HEK293 (cell line): ENCODE data around the gene MAP4K5.
A peak's percentile ranks its signal among the peaks of the same experiment; 100 is the strongest.

Experiments
- CTCF ChIA-PET: fragments of 350-600 bp; formaldehyde crosslinking; extraction: SDS; loops from one replicate; lab custom pipeline; 2021; ENCODE audit warnings: antibody characterized with exemption; lab: Yijun Ruan, JAX
- POLR2A ChIA-PET: fragments of 300-600 bp; formaldehyde crosslinking; extraction: SDS; loops from one replicate; lab custom pipeline; 2020; ENCODE audit warnings: antibody characterized with exemption, inconsistent platforms; lab: Yijun Ruan, JAX
- H3K27ac ChIP-seq: fragments of 200-500 bp; sonication (Bioruptor generic); 2 replicates; pipeline ENCODE4 v1.5.1; 2014; ENCODE audit warnings: low read depth, low read length, control low read depth, inconsistent platforms; ENCODE audit errors: extremely low read depth
- H3K36me3 ChIP-seq, 2 experiments: fragments of 200-500 bp in 1 of 2; sonication (Bioruptor generic) in 1 of 2; 1 replicate in 1 of 2; 2 replicates in 1 of 2; pipeline ENCODE4 v1.5.1; 2014 to 2017; ENCODE audit warnings: inconsistent platforms in 2 of 2, low read length in 2 of 2; ENCODE audit not compliant: control insufficient read depth in 2 of 2, insufficient read depth in 1 of 2
- H3K4me1 ChIP-seq: fragments of 200-500 bp; sonication (Bioruptor generic); 2 replicates; pipeline ENCODE4 v1.5.1; 2014; ENCODE audit warnings: mild to moderate bottlenecking, low read length, inconsistent platforms; ENCODE audit not compliant: control insufficient read depth, insufficient read depth
- H3K4me3 ChIP-seq: 2 replicates; pipeline ENCODE4 v1.5.1; 2011; ENCODE audit warnings: low read depth, mild to moderate bottlenecking, control low read depth, low read length, moderate library complexity
- H3K9me3 ChIP-seq: fragments of 200-500 bp; sonication (Bioruptor generic); 2 replicates; pipeline ENCODE4 v1.5.1; 2014; ENCODE audit warnings: low read depth, low read length, inconsistent platforms; ENCODE audit not compliant: control insufficient read depth, insufficient read depth
- BCL11B ChIP-seq: fragments of 450-650 bp; formaldehyde crosslinking; IDR thresholded peaks from 2 replicates; pipeline ENCODE4 v1.5.1; 2016; ENCODE audit warnings: low read depth, missing biosample characterization, missing genetic modification characterization
- GLIS2 ChIP-seq: fragments of 450-650 bp; formaldehyde crosslinking; IDR thresholded peaks from 2 replicates; pipeline ENCODE4 v1.5.1; 2016; ENCODE audit warnings: missing biosample characterization, missing genetic modification characterization
- KLF1 ChIP-seq: fragments of 450-650 bp; formaldehyde crosslinking; IDR thresholded peaks from 2 replicates; pipeline ENCODE4 v1.5.1; 2016; ENCODE audit warnings: missing biosample characterization, missing genetic modification characterization
- PRDM1 ChIP-seq: fragments of 450-650 bp; formaldehyde crosslinking; IDR thresholded peaks from 2 replicates; pipeline ENCODE4; 2016; ENCODE audit warnings: missing biosample characterization, missing genetic modification characterization
- PRDM10 ChIP-seq: fragments of 450-650 bp; formaldehyde crosslinking; IDR thresholded peaks from 2 replicates; pipeline ENCODE4 v1.5.1; 2016; ENCODE audit warnings: missing biosample characterization, missing genetic modification characterization
- SCRT1 ChIP-seq: fragments of 450-650 bp; formaldehyde crosslinking; IDR thresholded peaks from 2 replicates; pipeline ENCODE4 v1.5.1; 2016; ENCODE audit warnings: missing biosample characterization, missing genetic modification characterization, borderline replicate concordance
- SP2 ChIP-seq: fragments of 450-650 bp; formaldehyde crosslinking; IDR thresholded peaks from 2 replicates; pipeline ENCODE4 v1.5.1; 2016; ENCODE audit warnings: missing biosample characterization, missing genetic modification characterization
- ZBTB1 ChIP-seq: fragments of 450-650 bp; formaldehyde crosslinking; IDR thresholded peaks from 2 replicates; pipeline ENCODE4 v1.5.1; 2016; ENCODE audit warnings: missing biosample characterization, missing genetic modification characterization
- ZBTB10 ChIP-seq: fragments of 450-650 bp; formaldehyde crosslinking; IDR thresholded peaks from 2 replicates; pipeline ENCODE4 v1.5.1; 2016; ENCODE audit warnings: missing biosample characterization, missing genetic modification characterization
- ZBTB17 ChIP-seq: fragments of 450-650 bp; formaldehyde crosslinking; IDR thresholded peaks from 2 replicates; pipeline ENCODE4 v1.5.1; 2016; ENCODE audit warnings: missing biosample characterization, missing genetic modification characterization
- ZNF155 ChIP-seq: fragments of 450-650 bp; formaldehyde crosslinking; IDR thresholded peaks from 2 replicates; pipeline ENCODE4 v1.5.1; 2016; ENCODE audit warnings: missing biosample characterization, missing genetic modification characterization
- ZNF221 ChIP-seq: fragments of 450-650 bp; formaldehyde crosslinking; IDR thresholded peaks from 2 replicates; pipeline ENCODE4 v1.5.1; 2017; ENCODE audit warnings: missing biosample characterization, missing genetic modification characterization, borderline replicate concordance
- ZNF292 ChIP-seq: fragments of 450-650 bp; formaldehyde crosslinking; IDR thresholded peaks from 2 replicates; pipeline ENCODE4 v1.5.1; 2016; ENCODE audit warnings: low read depth, missing biosample characterization, missing genetic modification characterization, borderline replicate concordance
- ZNF341 ChIP-seq: fragments of 450-650 bp; formaldehyde crosslinking; IDR thresholded peaks from 2 replicates; pipeline ENCODE4; 2016; ENCODE audit warnings: low read depth, missing biosample characterization, missing genetic modification characterization
- ZNF404 ChIP-seq: fragments of 450-650 bp; formaldehyde crosslinking; IDR thresholded peaks from 2 replicates; pipeline ENCODE4 v1.5.1; 2017; ENCODE audit warnings: missing biosample characterization, missing genetic modification characterization
- ZNF518A ChIP-seq: fragments of 450-650 bp; formaldehyde crosslinking; conservative IDR thresholded peaks from 2 replicates; pipeline ENCODE4 v1.5.1; 2016; ENCODE audit warnings: low read depth, missing biosample characterization, missing genetic modification characterization
- ZNF626 ChIP-seq: fragments of 450-650 bp; sonication (Bioruptor Pico); formaldehyde crosslinking; IDR thresholded peaks from 2 replicates; pipeline ENCODE4 v1.5.1; 2018; ENCODE audit warnings: missing biosample characterization, missing genetic modification characterization, inconsistent platforms
- ZNF660 ChIP-seq: fragments of 450-650 bp; IDR thresholded peaks from 2 replicates; pipeline ENCODE4 v1.5.1; 2018; ENCODE audit warnings: missing biosample characterization, mild to moderate bottlenecking, missing genetic modification characterization
- ZNF707 ChIP-seq: fragments of 450-650 bp; formaldehyde crosslinking; IDR thresholded peaks from 2 replicates; pipeline ENCODE4 v1.5.1; 2016; ENCODE audit warnings: missing biosample characterization, missing genetic modification characterization
- ZNF768 ChIP-seq: fragments of 450-650 bp; formaldehyde crosslinking; IDR thresholded peaks from 2 replicates; pipeline ENCODE4 v1.5.1; 2018; ENCODE audit warnings: missing biosample characterization, mild to moderate bottlenecking, missing genetic modification characterization
- ZNF777 ChIP-seq: fragments of 450-650 bp; formaldehyde crosslinking; IDR thresholded peaks from 2 replicates; pipeline ENCODE4 v1.5.1; 2017; ENCODE audit warnings: missing biosample characterization, missing genetic modification characterization, borderline replicate concordance
- ZNF837 ChIP-seq: fragments of 450-650 bp; formaldehyde crosslinking; IDR thresholded peaks from 2 replicates; pipeline ENCODE4 v1.5.1; 2016; ENCODE audit warnings: missing biosample characterization, missing genetic modification characterization
- TF ChIP-seq, protein P1 (sequence below): fragments of 450-650 bp; formaldehyde crosslinking; IDR thresholded peaks from 2 replicates; pipeline ENCODE4 v1.5.1; 2016; ENCODE audit warnings: missing biosample characterization, missing genetic modification characterization, low read depth

Gene MAP4K5

GRCh38 chr14:50560931-50561285 lies 28.5 kb upstream of the MAP4K5 start (continued):
- peak; percentile 88; the same call in 1 of the 2 replicates for TF ChIP-seq ZBTB1 (tag by site-specific recombination)
- TF ChIP-seq, protein P1, sequence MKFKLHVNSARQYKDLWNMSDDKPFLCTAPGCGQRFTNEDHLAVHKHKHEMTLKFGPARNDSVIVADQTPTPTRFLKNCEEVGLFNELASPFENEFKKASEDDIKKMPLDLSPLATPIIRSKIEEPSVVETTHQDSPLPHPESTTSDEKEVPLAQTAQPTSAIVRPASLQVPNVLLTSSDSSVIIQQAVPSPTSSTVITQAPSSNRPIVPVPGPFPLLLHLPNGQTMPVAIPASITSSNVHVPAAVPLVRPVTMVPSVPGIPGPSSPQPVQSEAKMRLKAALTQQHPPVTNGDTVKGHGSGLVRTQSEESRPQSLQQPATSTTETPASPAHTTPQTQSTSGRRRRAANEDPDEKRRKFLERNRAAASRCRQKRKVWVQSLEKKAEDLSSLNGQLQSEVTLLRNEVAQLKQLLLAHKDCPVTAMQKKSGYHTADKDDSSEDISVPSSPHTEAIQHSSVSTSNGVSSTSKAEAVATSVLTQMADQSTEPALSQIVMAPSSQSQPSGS (tag by site-specific recombination): no peak
- no peak; the same call in 1 of the 2 replicates for TF ChIP-seq GLIS2 (tag by site-specific recombination)
- no peak for TF ChIP-seq ZNF777 (tag by site-specific recombination)
- 0 out of 2 replicates have a peak, but pooled peaks have one; percentile 17 for TF ChIP-seq ZBTB17 (tag by site-specific recombination)
- peak; percentile 71 for TF ChIP-seq SP2 (tag by site-specific recombination)
- no peak for TF ChIP-seq ZNF341
- TF ChIP-seq ZNF626 (tag by site-specific recombination): no peak

DNA sequence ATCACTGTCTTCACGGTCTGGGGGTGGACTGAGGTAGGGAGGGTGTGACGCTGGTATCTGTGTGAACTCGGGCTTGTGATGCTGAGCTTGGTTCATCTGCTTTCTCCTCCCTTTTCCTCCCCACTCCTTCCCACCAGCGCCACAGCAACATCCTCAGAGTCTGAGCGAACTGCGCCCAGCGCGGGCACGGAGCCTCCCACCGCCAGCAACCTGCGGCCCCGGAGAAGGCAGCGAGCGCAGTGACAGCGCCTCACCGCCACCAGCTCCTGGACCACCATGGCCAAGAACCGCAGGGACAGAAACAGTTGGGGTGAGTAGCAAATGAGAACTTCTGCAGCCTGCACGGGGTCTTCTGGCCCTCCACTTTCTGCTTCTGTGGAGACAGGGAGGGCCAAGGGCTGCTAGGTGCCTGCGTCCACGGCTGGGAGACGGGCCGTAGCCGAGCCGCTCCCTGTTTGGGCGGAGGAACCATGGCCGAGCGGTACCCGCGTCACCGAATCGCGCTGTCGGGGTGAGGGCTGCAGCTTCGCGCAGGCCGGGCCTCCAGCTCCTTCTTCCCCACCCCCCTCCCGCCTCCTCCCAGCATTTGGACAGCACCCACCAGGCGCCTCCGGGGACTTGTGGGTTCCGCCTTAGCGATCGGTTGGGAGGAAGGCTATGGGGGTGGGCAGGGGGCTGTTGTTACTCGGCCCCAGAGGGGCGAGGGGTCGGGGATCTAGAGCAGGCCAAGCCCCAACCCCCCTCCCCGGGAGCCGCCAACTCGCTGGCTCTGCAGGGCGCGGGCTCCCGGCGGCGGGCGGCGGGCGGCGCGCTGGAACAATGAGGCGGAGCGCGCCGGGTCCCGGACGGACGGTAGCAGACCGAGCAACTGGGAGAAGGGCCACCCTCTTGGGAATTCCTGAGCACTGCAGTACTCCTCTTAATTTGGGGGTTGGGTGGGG lies 27.9 kb upstream of the MAP4K5 start, which contains the start of gene ATL1:
ATL1 (plus strand) TSS at position 156 of the 941 bp plus-strand sequence; CDS start at position 277, 121 bp downstream.
- peak within 1 kb of the TSS; percentile 77 for H3K4me3 ChIP-seq
- POLR2A ChIA-PET: interaction anchor here (0.5 to 1.4 kb wide), 5 partner anchors 20 to 108 kb away, joined by 3 to 6 read pairs (median 3); partner anchors contain the start of gene SAV1
- peaks cover 15% of the 10 kb centered on the region for H3K4me1 ChIP-seq
- no peaks in the 10 kb centered on the region for H3K36me3 ChIP-seq
- H3K27ac ChIP-seq: peak within 1 kb of the TSS; percentile 88
- CTCF ChIA-PET: interaction anchor here (0.6 to 1.7 kb wide), 4 partner anchors 17 to 423 kb away, joined by 3 to 12 read pairs (median 6); no protein-coding TSS in a partner anchor
- H3K9me3 ChIP-seq: no peaks in the 10 kb centered on the region
- no peak for TF ChIP-seq BCL11B (tag by site-specific recombination)
- TF ChIP-seq PRDM10 (tag by site-specific recombination): peak; percentile 64
- TF ChIP-seq ZNF155: no peak
- no peak for TF ChIP-seq SCRT1 (tag by site-specific recombination)
- no peak for TF ChIP-seq ZNF221 (tag by site-specific recombination)
- TF ChIP-seq ZBTB10 (tag by site-specific recombination): no peak
- no peak for TF ChIP-seq ZNF768 (tag by site-specific recombination)
- TF ChIP-seq KLF1 (tag by site-specific recombination): no peak
- TF ChIP-seq PRDM1 (tag by site-specific recombination): peak; percentile 64; the same call in 1 of the 2 replicates
- TF ChIP-seq ZNF292: no peak
- TF ChIP-seq ZNF660: no peak
- no peak for TF ChIP-seq ZNF707 (tag by site-specific recombination)
- TF ChIP-seq ZNF518A (tag by site-specific recombination): no peak
- TF ChIP-seq ZNF837 (tag by site-specific recombination): no peak
- no peak for TF ChIP-seq ZNF404 (tag by site-specific recombination)
